Measurements from ENCODE around the gene FARS2. TPM values are rescaled to one million over a fixed set of nuclear protein-coding genes. Genes with fewer than 3 reads are reported as not detected.
A peak's percentile ranks its signal among the peaks of the same experiment; 100 is the strongest.

FARS2 gene
- total and polyA plus RNA-seq, 2 donors (not counting 1 experiment from before 2014, with no cell fraction given), result 11.0 to 18.5 TPM

- Histone ChIP-seq H4K20me1 (ENCODE audit: control insufficient read depth, extremely low read depth, insufficient read depth, low read length) (no peaks in the 10 kb centered on the region), H3K79me2 (ENCODE audit: control insufficient read depth, insufficient read depth, low read length) (no peaks in the 10 kb centered on the region), H2AFZ (ENCODE audit: low read length) (no peak overlapping the region), H3K27ac (ENCODE audit: insufficient read depth, low read length) (no peak overlapping the region), H3K4me2 (ENCODE audit: extremely low read depth, insufficient read depth, low read length) (no peak overlapping the region), H3K9me3 (ENCODE audit: control insufficient read depth, insufficient read depth, low read depth, low read length) (no peaks in the 10 kb centered on the region), H3K4me1 (ENCODE audit: control insufficient read depth, extremely low read depth, insufficient read depth, low read length) (no peaks in the 10 kb centered on the region), H3K4me3 (replicated peaks in 1 of 4; ENCODE audit: control extremely low read depth in 1 of 4, insufficient read depth in 1 of 4, low read depth in 3 of 4, low read length in 4 of 4) (no peak overlapping the region), H3K36me3 (ENCODE audit: control insufficient read depth, insufficient read depth, low read length) (no peaks in the 10 kb centered on the region), H3K27me3 (ENCODE audit: control insufficient read depth, insufficient read depth, low read length) (no peaks in the 10 kb centered on the region), H3K9ac (ENCODE audit: insufficient read depth, low read length) (no peak overlapping the region)
- peak; percentile 88 to 95 for DNase-seq (ENCODE audit: low read depth in 2 of 2)
- TF ChIP-seq EZH2 (IDR thresholded peaks at IDR 0.05; ENCODE audit: low read length, missing control alignments), result no peak
- TF ChIP-seq, protein P1, sequence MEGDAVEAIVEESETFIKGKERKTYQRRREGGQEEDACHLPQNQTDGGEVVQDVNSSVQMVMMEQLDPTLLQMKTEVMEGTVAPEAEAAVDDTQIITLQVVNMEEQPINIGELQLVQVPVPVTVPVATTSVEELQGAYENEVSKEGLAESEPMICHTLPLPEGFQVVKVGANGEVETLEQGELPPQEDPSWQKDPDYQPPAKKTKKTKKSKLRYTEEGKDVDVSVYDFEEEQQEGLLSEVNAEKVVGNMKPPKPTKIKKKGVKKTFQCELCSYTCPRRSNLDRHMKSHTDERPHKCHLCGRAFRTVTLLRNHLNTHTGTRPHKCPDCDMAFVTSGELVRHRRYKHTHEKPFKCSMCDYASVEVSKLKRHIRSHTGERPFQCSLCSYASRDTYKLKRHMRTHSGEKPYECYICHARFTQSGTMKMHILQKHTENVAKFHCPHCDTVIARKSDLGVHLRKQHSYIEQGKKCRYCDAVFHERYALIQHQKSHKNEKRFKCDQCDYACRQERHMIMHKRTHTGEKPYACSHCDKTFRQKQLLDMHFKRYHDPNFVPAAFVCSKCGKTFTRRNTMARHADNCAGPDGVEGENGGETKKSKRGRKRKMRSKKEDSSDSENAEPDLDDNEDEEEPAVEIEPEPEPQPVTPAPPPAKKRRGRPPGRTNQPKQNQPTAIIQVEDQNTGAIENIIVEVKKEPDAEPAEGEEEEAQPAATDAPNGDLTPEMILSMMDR (conservative IDR thresholded peaks at IDR 0.05 in 1 of 2, IDR thresholded peaks at IDR 0.05 in 1 of 2; ENCODE audit: low read depth in 1 of 2, low read length in 2 of 2), result no peak
Measured at GRCh38 chr6:5511954-5512353, 250.6 kb downstream of the FARS2 start.

GRCh38 chr6:5512422-5512821 lies 251.1 kb downstream of the FARS2 start:
- no peak overlapping the region for H3K9ac ChIP-seq (ENCODE audit: insufficient read depth, low read length)
- no peaks in the 10 kb centered on the region for H3K27me3 ChIP-seq (ENCODE audit: control insufficient read depth, insufficient read depth, low read length)
- H3K36me3 ChIP-seq (ENCODE audit: control insufficient read depth, insufficient read depth, low read length), result no peaks in the 10 kb centered on the region
- no peak overlapping the region for H3K4me3 ChIP-seq (replicated peaks in 1 of 4; ENCODE audit: control extremely low read depth in 1 of 4, insufficient read depth in 1 of 4, low read depth in 3 of 4, low read length in 4 of 4)
- H3K79me2 ChIP-seq (ENCODE audit: control insufficient read depth, insufficient read depth, low read length), result no peaks in the 10 kb centered on the region
- H3K27ac ChIP-seq (ENCODE audit: insufficient read depth, low read length), result no peak overlapping the region
- H4K20me1 ChIP-seq (ENCODE audit: control insufficient read depth, extremely low read depth, insufficient read depth, low read length), result no peaks in the 10 kb centered on the region
- no peaks in the 10 kb centered on the region for H3K9me3 ChIP-seq (ENCODE audit: control insufficient read depth, insufficient read depth, low read depth, low read length)
- TF ChIP-seq EZH2 (IDR thresholded peaks at IDR 0.05; ENCODE audit: low read length, missing control alignments), result no peak
- TF ChIP-seq, protein P1 (conservative IDR thresholded peaks at IDR 0.05 in 1 of 2, IDR thresholded peaks at IDR 0.05 in 1 of 2; ENCODE audit: low read depth in 1 of 2, low read length in 2 of 2), result no peak
- H3K4me1 ChIP-seq (ENCODE audit: control insufficient read depth, extremely low read depth, insufficient read depth, low read length), result no peaks in the 10 kb centered on the region
- H3K4me2 ChIP-seq (ENCODE audit: extremely low read depth, insufficient read depth, low read length), result no peak overlapping the region
- DNase-seq (ENCODE audit: low read depth in 2 of 2), result no peak
- H2AFZ ChIP-seq (ENCODE audit: low read length), result no peak overlapping the region

- H3K9ac ChIP-seq (ENCODE audit: insufficient read depth, low read length), result no peak overlapping the region
- no peaks in the 10 kb centered on the region for H3K4me1 ChIP-seq (ENCODE audit: control insufficient read depth, extremely low read depth, insufficient read depth, low read length)
- H3K9me3 ChIP-seq (ENCODE audit: control insufficient read depth, insufficient read depth, low read depth, low read length), result no peaks in the 10 kb centered on the region
- no peaks in the 10 kb centered on the region for H3K27me3 ChIP-seq (ENCODE audit: control insufficient read depth, insufficient read depth, low read length)
- no peaks in the 10 kb centered on the region for H3K79me2 ChIP-seq (ENCODE audit: control insufficient read depth, insufficient read depth, low read length)
- no peak overlapping the region for H3K4me2 ChIP-seq (ENCODE audit: extremely low read depth, insufficient read depth, low read length)
- no peak overlapping the region for H3K27ac ChIP-seq (ENCODE audit: insufficient read depth, low read length)
- H3K36me3 ChIP-seq (ENCODE audit: control insufficient read depth, insufficient read depth, low read length), result no peaks in the 10 kb centered on the region
- no peak for DNase-seq (ENCODE audit: low read depth in 2 of 2)
- no peak overlapping the region for H2AFZ ChIP-seq (ENCODE audit: low read length)
- H4K20me1 ChIP-seq (ENCODE audit: control insufficient read depth, extremely low read depth, insufficient read depth, low read length), result no peaks in the 10 kb centered on the region
- no peak for TF ChIP-seq EZH2 (IDR thresholded peaks at IDR 0.05; ENCODE audit: low read length, missing control alignments)
- TF ChIP-seq, protein P1 (conservative IDR thresholded peaks at IDR 0.05 in 1 of 2, IDR thresholded peaks at IDR 0.05 in 1 of 2; ENCODE audit: low read depth in 1 of 2, low read length in 2 of 2), result no peak
- no peak overlapping the region for H3K4me3 ChIP-seq (replicated peaks in 1 of 4; ENCODE audit: control extremely low read depth in 1 of 4, insufficient read depth in 1 of 4, low read depth in 3 of 4, low read length in 4 of 4)
Measured at GRCh38 chr6:5513408-5513807, 252.1 kb downstream of the FARS2 start.

Data from fibroblast of lung (primary cell).